ENCODE results near the gene AHNAK2.

DNA sequence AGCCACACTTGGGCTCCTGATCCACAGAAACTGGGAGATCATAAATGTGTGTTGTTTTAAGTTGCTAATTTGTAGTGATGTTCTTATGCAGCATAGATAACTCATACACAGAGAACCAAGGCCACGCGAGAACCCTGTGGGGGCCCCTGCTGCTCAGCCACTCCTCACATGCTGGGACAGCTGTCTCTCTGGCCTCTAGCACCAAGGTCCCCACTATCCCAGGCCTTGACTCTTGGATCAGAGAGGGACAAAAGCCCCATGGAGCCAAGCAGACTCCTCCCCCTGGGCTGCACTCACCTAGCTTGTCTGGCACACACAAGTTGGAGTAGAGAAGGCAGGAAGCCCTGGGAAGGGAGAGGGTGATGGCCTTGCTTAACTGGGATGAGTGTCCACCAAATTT lies 42.2 kb downstream of the AHNAK2 start:
- TF ChIP-seq IRF1 (CRISPR knock-in tag; IDR thresholded peaks at IDR 0.05; ENCODE audit: low read depth) (no peak), ZNF451 (CRISPR knock-in tag; IDR thresholded peaks at IDR 0.05) (no peak), SETDB1 (CRISPR knock-in tag; IDR thresholded peaks at IDR 0.05; ENCODE audit: borderline replicate concordance) (no peak), IRF2 (CRISPR knock-in tag; IDR thresholded peaks at IDR 0.05) (no peak), BRF2 (CRISPR knock-in tag; IDR thresholded peaks at IDR 0.05) (no peak)
